HG02798 (cell line): ENCODE data around the gene RSPH1.
A peak's percentile ranks its signal among the peaks of the same experiment; 100 is the strongest.

ENCODE experiments used
- ATAC-seq: cut with Tn5 transposase; IDR thresholded peaks from one replicate; pipeline ENCODE4 v1.9.1; 2021; ENCODE audit warnings: mild to moderate bottlenecking; ENCODE audit not compliant: unreplicated experiment, poor library complexity

RSPH1 gene

GRCh38 chr21:42513985-42514882, 18.2 kb upstream of the RSPH1 start:
- ATAC-seq = peak; percentile 55

DNA sequence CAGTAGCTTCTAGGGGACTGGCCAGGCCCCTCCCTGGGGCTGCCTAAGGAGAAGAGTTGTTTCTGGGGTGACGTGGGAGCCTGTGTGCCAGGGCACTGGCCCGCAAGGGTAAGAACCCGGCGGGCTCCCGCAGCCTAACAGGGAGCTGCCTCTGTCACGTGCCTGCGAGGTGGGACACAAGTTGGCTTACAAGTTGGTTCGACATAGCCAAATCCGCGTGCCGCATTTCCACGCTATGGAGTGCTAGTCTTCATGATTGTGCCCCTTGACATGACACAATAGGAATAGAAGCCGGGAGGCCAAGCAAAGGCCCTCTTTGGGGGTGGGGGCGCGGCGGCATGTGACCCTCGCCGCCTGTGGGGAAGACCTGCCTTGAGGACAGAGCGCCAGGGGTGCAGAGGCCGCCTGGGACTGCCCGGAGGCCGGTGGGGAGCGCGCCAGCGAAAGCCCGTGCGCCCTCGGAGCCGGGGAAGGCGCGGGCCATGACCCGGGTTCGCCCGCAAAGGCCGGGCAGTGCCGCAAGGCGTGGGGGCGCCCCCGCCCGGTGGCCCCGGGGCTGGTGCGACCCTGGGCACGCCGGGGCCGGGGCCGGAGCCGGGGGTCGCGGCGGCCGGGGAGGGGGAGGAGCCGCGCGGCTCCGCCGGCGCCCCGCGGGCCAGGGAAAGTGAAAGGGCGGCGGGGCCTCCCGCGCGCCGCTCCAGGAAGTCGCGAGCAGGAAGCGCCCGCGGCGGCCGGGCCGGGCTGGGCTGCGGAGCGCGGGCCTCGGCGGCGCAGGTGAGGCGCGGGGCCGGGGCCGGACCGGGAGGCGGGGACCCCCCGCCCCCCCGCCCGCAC, 17.3 kb upstream of the RSPH1 start, which contains the start of gene SLC37A1:
TSS of gene SLC37A1 (plus strand) at position 702 of the 834 bp plus-strand sequence. CDS start 4,603 bp downstream, outside the sequence.
- peak; percentile 55 for ATAC-seq

DNA sequence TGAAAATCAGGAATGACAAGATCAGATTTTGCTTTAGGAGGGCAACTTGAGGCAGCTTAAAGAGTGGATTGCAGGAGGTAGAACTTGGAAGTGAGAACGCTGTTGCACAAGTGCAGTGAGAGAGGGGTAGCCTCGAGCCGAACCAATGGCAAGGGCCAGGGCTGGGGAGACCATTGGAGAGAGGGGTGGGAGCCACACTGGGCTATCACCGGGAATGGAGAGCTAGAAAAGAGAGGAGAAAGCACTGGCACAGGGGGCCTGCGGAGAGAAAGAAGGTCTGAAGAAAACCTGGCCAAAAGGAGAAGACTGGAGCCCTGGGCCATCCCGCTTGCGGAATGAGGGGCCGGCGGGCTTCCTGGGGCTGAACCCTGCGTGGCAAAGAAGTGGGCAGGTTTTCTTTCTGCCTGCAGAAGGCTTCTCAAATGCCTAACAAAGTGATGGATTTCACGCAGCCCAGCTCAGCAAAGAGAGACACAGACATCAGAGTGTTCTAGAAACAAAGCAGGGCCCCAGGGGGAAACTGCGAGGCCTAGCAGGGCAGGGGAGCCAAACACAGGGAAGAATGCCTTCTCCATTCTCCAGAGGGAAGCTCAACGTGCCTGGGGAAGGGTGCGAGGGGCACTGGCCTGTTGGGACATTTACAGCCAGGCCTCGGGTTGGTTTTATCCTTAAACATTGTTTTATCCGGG, 16.5 kb upstream of the RSPH1 start:
- no peak for ATAC-seq

DNA sequence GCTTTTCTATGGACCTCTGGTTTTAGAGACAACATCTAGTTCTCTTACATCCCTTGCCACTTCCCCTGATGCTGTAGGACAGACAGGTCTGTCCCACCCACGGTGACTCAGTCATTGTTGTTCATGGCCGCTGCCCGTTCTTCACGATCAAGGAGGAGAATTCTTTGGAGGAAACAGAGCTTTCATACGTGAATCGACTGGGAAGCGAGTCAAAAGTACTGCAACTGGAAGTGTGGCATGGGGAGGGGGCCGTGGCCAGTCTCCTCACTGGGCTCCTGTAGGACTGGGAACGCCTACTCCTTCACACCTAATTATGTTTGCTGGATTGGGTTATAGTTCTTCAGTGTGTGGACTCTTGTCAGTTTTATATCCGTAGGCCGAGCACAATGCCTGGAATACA, 13.2 kb upstream of the RSPH1 start:
- ATAC-seq = no peak

DNA sequence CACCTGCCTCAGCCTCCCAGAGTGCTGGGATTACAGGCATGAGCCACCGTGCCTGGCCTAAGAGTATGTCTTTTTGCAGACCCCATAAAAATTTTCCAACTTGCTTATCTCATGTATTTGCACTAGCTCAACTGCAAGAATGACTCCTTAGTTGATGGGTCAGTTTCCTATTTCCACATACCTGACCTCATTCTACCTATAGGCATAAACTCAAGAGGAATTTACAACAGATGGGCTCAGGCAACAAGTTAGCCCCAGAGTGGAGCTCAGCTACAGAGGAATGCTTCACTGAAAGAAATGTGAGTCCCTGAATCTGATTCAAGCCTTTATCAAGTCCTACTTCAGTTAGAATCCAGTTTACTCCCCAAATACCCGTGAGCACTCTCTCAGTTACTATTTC, 12.3 kb upstream of the RSPH1 start:
- ATAC-seq = no peak

GRCh38 chr21:42507418-42507817, 11.4 kb upstream of the RSPH1 start:
- ATAC-seq = no peak

- ATAC-seq = peak; percentile 80
Observed at GRCh38 chr21:42505090-42505726, 9.2 kb upstream of the RSPH1 start.

- ATAC-seq = no peak
Observed at GRCh38 chr21:42503711-42504110, 7.7 kb upstream of the RSPH1 start.

- no peak for ATAC-seq
Observed at GRCh38 chr21:42500736-42501135, 4.7 kb upstream of the RSPH1 start.

DNA sequence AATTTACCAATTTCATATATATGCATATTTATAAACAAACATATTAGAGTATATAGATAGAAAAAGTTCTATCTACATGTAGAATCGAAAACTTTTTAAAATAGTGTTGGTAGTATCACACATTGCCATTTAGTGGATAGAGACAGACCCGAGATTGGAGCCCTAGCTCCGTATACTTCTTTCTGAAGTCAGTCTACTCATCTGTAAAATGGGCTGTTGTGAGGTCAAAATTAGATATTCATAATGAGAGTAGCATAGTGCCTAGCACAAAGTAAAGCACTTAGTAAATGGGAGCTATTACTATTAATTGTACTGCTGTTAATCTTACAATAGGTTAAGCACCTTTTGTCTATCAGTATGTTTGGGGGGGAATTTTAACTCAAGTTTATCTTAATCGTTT, 4.2 kb upstream of the RSPH1 start:
- ATAC-seq = no peak

- ATAC-seq = no peak
Observed at GRCh38 chr21:42499444-42500112, 3.6 kb upstream of the RSPH1 start.

DNA sequence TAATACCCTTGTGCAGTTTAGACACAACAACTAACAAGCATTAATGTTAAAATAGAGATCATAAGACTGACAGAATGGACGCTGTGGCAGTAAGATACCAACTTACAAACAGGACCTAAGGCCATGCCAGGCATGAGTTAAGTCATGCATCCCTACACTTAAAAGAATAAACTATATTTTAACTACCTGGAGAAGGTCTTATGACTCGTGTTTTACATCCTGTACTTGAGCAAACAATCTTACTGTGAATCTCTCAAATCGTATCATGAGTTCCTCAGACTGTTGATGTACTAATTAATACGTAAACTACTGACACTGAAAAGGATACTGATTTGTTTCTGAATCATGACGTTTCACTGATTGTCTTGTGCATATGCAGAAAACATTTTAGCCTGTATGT, 2.0 kb upstream of the RSPH1 start:
- ATAC-seq = no peak

- ATAC-seq = no peak
Observed at GRCh38 chr21:42496839-42497202, 797 bp upstream of the RSPH1 start.

DNA sequence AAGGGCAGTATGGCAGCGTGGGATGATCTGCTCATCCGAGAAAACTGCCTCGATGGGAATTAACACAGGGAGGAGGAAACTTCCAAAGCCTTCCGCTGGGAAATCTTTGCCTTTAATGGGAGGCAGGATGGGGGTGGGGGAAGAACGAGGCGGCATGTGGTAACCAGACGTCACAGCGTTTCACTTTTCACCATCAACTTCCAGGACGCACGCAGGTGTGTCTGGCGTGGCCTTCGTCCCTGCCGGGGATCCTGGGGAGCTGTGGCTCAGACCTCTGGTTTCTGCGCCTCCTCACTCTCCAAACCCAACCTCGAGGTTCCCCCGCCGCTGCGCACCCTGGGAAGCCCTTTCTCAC, 282 bp downstream of the RSPH1 start:
- ATAC-seq = no peak

- no peak for ATAC-seq
Observed at GRCh38 chr21:42495027-42495426, 997 bp downstream of the RSPH1 start.

DNA sequence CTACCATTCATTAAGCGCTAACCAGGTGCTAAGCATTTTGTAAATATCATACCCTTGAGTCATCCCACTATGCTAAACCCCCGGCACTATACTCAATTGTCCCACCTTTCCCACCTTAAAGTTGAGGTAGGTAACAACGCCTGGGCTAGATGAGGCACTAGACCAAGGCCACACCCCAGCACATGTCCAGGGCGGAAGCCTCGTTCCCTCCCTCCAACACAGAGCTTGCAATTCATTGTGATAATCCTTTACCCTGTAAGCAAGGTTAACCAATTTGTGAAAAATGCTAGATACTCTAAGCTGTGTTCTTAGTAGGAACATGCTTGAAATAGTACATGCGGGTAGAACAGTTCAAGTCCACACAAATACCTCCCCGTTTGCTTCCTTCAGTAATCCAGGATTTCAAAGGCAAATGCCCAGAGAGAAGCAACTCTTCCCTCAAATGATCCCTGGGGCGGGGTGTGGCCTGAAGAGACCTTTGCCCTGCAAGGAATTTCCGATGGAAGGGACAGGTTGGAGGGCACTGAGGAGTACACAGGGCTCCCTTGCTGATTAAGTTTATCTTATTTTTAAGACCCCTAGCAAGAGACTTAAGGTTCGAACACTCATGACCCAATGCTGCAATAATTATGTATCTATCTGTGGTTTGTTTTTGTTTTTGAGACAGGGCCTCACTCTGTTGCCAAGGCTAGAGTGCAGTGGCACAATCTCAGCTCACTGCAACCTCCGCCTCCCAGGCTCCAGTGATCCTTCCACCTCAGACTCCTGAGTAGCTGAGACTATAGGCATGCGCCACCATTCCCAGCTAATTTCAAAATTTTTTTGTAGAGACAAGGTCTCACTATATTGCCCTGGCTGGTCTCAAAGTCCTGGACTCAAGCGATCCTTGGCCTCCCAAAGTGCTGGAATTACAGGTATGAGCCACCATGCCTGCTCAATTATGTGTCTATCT, 2.6 kb downstream of the RSPH1 start:
- no peak for ATAC-seq

DNA sequence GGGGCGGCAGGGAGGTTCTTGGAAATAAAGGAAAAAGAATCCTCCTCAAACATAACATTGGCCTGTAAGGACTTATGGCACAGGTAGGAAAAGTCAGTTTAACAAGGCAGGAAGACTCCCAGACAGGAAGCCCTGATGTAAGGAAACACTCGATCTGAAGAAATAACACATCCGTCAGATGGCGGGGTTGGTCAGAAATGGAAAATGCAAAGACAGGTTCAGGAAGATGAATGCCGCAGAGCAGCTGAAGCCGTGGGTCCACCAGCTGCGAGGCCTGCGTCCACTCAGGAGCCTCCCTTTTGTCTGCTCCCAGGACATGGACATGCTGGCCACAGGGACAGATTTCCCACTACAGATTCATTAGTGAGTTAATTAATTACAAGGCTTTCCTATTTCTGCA, 3.8 kb downstream of the RSPH1 start:
- ATAC-seq = no peak

DNA sequence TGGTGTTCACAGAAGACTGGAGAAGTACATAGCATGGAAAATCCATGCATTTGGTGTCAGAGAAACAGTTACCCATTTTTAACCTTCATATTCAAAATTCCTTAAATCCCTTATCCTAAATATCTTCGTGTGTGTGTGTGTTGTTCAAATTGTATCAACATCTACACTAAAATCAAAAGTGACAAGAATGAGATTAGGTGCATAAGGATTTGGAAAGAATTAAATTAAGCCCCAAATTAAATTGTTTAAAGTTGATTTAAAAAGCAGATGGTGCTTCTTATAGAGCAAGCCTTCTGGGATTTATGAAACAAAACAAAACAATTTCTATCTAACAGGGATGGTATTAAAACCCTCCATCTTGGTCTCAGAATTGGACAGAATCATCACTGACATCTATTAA, 4.7 kb downstream of the RSPH1 start:
- ATAC-seq = no peak

- no peak for ATAC-seq
Observed at GRCh38 chr21:42490720-42491119, 5.3 kb downstream of the RSPH1 start.
